Bladder microvascular endothelial cell (primary cell): ENCODE results near the gene ZNF548. TPM values are rescaled to one million over a fixed set of nuclear protein-coding genes. Genes with fewer than 3 reads are reported as not detected.

Experiments used
- total RNA-seq: library from RNA; depleted of rRNA; stranded (reverse); fragments of >200 nt; gene quantifications from 2 replicates; pipeline ENCODE4 v1.2.3, GENCODE V29; 2014

The ZNF548 gene
- 10.2 and 16.0 TPM in 2 replicates for total RNA-seq

DNA sequence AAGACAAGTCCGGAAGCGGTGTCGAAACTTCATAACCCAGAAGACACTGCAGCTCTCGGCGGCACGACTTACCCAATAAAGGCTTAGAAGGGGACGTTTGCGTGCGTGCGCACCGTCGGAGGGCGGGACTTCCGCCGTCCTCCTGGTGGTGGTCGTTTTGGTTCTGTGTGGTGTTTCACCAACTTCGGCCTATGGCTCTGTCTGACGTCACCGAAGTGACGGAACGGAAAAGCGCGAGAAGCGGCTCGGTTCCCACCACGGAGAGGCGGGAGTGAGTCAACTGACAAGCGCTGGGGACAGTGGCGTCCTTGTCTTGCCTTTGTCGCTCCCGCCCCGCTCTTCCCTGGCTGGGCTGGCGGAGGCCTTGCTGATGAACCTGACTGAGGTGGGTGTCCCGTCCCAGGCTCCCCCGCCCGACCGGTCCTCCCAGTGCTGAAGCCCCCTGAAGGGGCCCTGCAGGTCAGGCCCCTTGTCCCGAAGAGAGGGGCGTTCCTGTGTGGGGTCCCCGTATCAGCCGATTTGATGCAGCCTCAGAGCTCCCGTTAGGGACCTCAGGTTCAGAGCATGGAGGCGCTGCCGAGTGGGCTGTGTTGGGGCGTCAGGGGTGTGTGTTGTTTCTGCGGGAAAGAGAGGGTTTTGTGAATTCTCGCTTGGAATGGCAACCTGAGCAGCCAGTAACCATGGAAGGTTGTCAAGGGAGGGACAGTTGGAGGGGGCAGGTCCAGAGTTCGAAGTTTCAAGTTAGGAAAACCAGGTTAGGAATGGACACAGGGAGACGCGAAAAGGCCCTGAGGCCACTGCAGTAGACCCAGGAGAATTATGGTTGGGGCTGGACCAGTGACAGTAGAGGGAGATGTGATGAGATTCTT is at the start of gene ZNF548:
Gene ZNF548, plus strand, starts transcription at position 125 of the 869 bp plus-strand sequence. Its CDS starts 246 bp downstream, at position 371.

DNA sequence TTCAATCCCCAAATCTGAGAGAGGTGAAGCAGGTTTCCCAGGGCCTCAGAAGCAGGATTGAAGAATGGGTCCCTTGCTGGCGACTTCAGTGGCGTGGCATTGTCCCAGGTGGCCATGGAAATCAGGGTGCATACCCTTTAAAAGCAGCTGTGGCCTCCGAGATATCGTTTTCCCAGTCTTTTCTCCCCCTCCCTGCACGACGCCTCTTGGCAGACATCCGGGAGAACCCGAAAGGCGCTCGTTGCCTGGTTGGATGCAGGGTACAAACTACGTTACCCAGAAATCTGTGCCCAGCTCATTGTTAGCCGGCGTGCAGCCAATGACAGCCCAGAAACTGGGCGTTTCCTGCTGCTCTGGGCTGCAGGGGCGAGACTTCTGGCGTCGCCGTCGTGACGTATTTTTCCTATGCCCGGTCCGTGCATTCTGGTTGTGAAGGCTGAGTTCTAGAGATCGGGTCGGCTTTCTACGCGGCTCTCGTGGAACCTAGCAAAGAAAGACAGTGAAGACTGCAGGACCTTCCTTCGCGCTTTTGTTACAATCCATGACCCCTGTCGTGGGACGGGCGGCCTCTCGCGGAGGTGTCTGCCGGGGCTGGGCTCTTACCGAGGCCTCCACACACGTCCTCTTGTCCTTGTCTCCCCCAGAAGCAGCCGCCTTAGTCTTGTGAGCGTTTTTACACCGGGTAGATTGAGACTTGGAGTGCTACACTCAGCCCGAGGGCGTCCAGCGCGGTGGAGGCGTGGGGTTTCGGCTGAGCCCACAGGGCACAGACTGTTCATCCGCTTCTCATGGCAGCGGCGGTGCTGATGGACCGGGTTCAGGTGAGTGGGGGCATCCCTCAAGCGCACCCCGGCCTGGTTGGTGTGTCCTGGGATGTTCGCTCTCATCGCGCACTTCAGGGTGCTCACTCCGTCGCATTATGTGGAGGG is 38.5 kb upstream of the ZNF548 start, which contains the start of gene ZNF304:
Gene ZNF304, plus strand, starts transcription at position 395 of the 929 bp plus-strand sequence. Its CDS starts 394 bp downstream, at position 789.

DNA sequence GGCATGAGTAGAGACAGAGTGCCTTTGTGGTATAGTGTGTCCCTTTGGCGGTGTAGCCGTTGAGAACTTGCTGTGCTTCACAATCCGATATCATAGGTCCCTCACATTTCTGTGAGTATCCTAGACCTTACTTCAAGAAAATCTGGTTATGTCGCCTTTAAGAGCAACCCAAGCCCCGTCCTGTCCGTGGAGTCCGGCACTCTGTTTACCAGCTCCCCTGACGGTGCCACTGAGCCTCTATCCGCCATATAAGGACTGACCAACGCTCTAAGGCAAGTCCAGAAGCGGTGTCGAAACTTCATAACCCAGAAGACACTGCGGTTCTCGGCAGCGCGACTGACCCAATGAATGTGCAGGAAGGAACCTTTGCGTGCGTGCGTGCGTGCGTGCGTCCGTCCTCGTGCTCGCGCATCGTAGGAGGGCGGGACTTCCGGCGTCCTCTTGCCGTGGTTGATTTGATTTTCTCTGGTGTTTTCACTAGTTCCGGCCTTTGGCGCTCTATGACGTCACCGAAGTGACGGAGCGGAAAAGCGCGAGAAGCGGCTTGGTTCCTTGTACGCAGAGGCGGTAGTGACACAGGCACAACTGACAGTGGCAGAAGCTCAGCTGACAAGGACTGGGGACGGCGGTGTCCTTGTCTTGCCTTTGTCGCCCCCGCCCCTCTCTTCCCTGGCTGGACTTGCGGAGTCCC is 26.5 kb upstream of the ZNF548 start, which contains the start of the genes TRAPPC2B and ZNF547:
Gene TRAPPC2B, plus strand, starts transcription at position 555 of the 691 bp plus-strand sequence. CDS start 1,283 bp downstream, outside the sequence.
Gene ZNF547, plus strand, starts transcription at position 555 of the 691 bp plus-strand sequence. CDS start 5,005 bp downstream, outside the sequence.

DNA sequence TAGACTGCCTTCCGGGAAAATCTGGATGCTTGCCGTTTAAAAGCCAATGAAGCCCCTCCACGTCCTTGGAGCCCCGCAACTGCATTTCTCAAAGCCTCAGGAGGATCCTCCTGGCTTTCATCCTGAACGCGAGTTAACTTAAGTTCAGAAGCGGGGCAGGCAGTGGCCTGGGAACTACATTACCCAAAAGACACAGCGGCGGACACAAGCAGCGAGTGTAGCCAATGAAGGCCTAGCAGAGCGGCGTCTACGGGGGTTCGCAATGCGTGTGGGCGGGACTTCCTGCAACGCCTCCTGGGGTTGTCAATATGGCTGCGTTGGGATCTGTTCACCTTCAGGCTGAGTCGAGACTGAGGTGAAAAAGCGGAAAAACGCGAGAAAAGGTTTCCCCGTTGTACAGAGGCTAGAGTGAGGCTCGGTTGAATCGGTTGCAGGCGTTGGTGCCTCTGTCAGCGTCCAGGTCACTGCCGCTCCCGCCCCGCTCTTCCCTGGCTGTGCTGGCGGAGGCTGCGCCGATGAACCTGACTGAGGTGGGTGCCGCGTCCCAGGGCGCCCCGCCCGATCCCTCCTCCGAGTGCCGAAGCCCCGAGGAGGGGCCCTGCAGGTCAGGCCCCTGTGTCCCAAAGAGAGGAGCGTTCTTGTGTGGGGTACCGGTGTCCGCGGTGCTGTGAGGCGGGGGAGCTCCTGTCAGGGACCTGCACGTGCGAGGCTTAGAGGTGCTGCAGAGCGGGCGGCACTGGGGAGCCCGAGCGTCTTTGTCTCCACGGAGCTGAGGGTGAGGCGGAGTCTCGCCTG is 21.4 kb downstream of the ZNF548 start, which contains the start of gene ZNF17:
Gene ZNF17, plus strand, starts transcription at position 285 of the 795 bp plus-strand sequence. CDS start 2,455 bp downstream, outside the sequence.

DNA sequence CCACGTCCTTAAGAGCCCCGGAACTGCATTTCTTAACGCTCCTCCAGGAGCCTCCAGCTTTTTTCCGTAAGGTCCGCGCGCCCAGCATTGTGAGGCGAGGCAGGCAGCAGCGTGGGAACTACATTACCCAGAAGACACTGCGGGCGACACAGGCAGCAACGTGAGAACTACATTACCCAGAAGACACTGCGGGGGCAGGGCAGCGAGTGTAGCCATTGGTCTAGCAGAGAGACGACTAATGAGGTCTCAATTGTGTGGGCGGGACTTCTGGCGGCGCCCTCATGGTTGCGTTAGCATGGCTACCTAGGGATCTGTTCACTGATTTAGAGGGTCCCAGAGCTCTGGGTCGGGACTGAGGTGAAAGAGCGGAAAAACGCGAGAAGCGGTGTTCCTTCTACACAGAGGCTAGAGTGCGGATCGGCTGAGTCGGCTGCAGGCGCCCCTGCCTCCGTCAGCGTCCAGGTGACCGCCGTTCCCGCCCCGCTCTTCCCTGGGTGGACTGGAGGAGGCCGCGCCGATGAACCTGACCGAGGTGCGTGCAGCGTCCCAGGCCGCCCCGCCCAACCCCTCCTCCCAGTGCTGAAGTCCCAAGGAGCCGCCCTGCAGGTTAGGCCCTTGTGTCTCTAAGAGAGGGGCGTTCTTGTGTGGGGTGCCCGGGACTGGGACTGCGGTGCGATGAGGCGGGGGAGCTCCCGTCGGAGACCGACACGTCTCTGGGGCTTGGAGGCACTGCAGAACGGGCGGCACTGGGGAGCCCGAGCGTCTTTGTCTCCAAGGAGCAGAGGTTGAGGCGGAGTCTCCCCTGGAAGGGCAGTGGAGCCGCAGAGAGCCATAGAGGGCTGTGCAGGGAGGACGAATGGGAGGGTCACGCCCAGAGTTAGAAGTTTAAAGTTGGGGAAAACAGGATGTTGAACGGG is 45.7 kb downstream of the ZNF548 start, which contains the start of gene ZNF749:
Gene ZNF749, plus strand, starts transcription at position 264 of the 917 bp plus-strand sequence. Its CDS starts 254 bp downstream, at position 518.

Other genes with a start within 250 kb of the ZNF548 start
- gene ZIM3, start 244.7 kb upstream of the ZNF548 start, total RNA-seq = not detected in 2 replicates
- gene DUXA, start 222.4 kb upstream of the ZNF548 start, total RNA-seq = not detected in 2 replicates
- gene ZNF264, start 198.4 kb upstream of the ZNF548 start, total RNA-seq = 13.6 and 46.5 TPM in 2 replicates
- gene AURKC, start 158.8 kb upstream of the ZNF548 start, total RNA-seq = 0.19 and 0.65 TPM in 2 replicates
- 16.4 and 31.0 TPM in 2 replicates for gene ZNF805, start 149.2 kb upstream of the ZNF548 start, total RNA-seq
- 30.4 and 106 TPM in 2 replicates for gene ZNF460, start 109.4 kb upstream of the ZNF548 start, total RNA-seq
- gene ZNF543, start 69.4 kb upstream of the ZNF548 start, total RNA-seq = 7.6 and 11.2 TPM in 2 replicates
- 6.0 and 9.4 TPM in 2 replicates for gene ZNF304, start 38.6 kb upstream of the ZNF548 start, total RNA-seq
- gene TRAPPC2B, start 26.3 kb upstream of the ZNF548 start, total RNA-seq = 6.0 and 6.3 TPM in 2 replicates
- gene ZNF547, start 26.3 kb upstream of the ZNF548 start, total RNA-seq = 2.4 and 4.3 TPM in 2 replicates
- 6.3 and 13.4 TPM in 2 replicates for gene ZNF17, start 21.3 kb downstream of the ZNF548 start, total RNA-seq
- gene ZNF749, start 45.5 kb downstream of the ZNF548 start, total RNA-seq = 8.7 and 15.6 TPM in 2 replicates
- gene VN1R1, start 67.3 kb downstream of the ZNF548 start, total RNA-seq = 0.16 and 0.57 TPM in 2 replicates
- 13.0 and 17.8 TPM in 2 replicates for gene ZNF772, start 87.7 kb downstream of the ZNF548 start, total RNA-seq
- 8.3 and 13.8 TPM in 2 replicates for gene ZNF419, start 97.9 kb downstream of the ZNF548 start, total RNA-seq
- gene ZNF773, start 110.1 kb downstream of the ZNF548 start, total RNA-seq = 5.5 and 11.0 TPM in 2 replicates
- gene ZNF549, start 137.5 kb downstream of the ZNF548 start, total RNA-seq = 2.6 and 5.5 TPM in 2 replicates
- gene ZNF550, start 170.0 kb downstream of the ZNF548 start, total RNA-seq = 3.7 and 10.3 TPM in 2 replicates
- 3.9 and 4.3 TPM in 2 replicates for gene ZNF416, start 189.1 kb downstream of the ZNF548 start, total RNA-seq
- 3.4 TPM in 2 replicates for gene ZIK1, start 194.3 kb downstream of the ZNF548 start, total RNA-seq
- 2.4 and 2.5 TPM in 2 replicates for gene ZNF530, start 210.0 kb downstream of the ZNF548 start, total RNA-seq
- 11.3 and 16.2 TPM in 2 replicates for gene ZNF134, start 224.4 kb downstream of the ZNF548 start, total RNA-seq
- gene ZNF211, start 243.3 kb downstream of the ZNF548 start, total RNA-seq = 8.3 and 11.6 TPM in 2 replicates